HG03139 (cell line): Measurements from ENCODE around the gene CNTN4.

ENCODE experiments used
- ATAC-seq: cut with Tn5 transposase; IDR thresholded peaks from one replicate; pipeline ENCODE4 v1.9.1; 2021; ENCODE audit not compliant: unreplicated experiment

CNTN4 gene

DNA sequence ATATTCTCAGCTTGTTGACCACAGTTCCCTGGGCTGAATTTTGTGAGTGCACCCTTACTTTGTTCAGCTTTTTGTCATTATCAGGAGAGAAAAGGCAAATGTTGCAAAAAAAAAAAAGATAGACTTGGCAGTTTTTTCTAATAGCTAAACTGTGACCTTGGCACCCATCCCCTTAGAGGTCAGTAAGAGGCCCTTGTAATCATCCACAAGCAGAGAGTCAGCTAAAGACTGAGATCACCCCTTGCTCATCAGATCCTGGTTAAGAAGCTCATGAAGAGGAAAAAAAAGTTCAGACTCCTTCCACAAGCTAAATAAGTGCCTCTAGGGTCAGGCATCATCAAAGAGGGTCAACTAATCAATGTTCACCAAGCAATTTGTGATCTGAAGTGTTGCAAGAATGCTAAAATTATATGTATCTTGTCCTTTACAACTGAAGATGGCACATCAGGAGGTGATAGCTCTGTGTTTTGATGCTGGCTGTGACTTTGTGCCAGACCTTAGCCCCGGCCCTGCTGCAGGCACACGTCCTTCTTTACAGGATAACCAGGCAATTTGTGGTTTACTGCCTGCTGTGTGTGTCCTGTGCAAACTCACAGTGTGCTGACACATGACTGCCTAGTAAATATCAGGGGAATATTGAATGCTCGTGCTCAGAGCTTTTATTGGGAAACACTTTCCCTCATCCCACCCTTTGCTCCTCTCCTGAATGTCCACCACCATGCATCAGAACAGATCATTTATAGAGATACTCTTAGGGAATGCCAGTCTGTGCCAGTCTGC, 748.6 kb downstream of the CNTN4 start:
- no peak for ATAC-seq

DNA sequence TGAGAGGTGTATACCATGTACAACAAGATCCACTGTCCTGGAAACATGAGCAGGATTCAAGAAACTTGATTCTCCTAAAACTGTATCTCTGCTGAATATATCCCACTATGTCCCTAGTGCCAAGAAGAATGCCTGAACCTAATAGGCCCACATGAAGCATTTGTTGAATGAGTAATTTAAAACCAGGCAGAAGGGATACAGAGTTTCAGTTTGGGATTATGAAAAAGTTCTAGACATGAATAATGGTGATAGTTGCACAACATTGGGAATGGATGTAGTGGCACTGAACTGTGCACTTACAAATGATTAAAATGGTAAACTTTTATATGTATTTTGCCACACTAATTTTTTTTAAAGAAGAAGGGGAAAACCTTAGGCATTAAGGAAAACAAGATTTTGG, 750.4 kb downstream of the CNTN4 start:
- no peak for ATAC-seq

DNA sequence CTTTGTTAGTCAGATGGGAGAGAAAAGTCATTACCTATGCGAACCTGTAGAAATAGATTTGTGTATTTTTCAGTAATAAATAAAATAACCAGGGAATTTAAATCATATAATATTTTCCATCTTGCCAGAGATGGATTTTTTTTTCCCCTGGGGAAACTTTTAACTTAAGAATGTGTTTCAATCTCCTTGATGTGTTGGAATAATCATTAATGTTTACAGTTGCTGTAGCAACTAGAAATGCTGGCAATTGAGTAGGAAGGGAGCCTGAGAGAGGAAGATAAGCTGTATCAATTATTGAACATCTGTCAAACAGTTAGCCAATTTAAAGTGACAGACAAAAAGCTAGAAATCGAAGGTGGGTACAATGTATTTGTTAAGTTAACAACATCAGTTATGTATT, 752.0 kb downstream of the CNTN4 start:
- no peak for ATAC-seq

DNA sequence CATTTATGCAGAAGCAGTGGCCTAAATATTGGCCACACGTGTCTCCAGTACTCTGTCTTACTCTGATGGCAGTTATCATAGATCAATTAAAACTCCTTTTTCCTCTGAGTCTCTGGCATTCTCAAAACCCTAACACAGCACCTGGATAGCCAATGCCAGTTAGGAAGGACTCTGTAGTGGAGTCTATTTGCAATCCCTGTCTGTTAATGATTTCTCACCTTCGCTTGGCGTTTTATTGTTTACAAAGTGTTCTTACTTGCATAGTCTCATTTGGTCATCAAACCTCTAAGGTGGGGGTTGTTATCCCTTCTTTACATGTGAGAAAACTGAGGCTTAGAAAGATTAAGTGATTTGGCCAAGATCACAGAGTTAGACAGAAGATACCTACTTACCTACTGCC, 752.7 kb downstream of the CNTN4 start:
- no peak for ATAC-seq

DNA sequence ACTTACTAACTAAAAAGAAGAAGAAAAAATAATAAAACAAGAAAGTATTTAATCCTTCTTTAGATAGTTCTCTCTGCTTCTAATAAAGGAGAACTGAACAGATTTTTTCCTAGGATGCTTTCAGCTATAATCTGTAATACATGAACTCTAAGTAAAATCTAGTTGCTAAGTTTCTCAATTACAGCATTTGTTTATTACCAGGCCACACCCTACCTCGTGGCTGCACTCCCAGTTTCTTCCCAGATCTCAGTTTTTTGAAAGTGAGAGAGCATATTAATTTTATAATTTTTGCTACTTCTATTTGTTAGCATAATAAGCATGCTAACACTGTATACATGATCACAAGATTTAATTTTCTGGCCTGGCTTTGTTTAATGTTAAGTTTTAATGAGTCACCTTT, 753.2 kb downstream of the CNTN4 start:
- no peak for ATAC-seq

DNA sequence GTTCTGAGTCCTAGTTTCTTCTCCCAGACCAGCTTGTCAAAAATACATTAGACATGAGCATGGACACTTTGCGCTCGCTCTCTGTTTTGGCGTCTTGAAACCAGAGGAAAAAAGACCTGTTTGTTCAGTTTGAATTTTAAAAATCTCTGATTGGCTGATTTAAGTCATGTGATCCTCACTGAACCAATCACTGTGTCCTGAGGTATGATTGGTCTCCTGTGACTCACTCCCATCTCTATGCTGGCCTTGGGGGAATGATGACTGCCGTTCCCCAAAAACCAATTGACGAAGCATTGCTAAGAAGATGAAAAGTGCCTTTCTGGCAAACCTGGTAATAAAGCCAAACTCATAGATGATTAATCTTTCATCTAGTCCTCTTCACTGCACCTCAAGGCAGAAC, 755.0 kb downstream of the CNTN4 start:
- ATAC-seq = no peak

DNA sequence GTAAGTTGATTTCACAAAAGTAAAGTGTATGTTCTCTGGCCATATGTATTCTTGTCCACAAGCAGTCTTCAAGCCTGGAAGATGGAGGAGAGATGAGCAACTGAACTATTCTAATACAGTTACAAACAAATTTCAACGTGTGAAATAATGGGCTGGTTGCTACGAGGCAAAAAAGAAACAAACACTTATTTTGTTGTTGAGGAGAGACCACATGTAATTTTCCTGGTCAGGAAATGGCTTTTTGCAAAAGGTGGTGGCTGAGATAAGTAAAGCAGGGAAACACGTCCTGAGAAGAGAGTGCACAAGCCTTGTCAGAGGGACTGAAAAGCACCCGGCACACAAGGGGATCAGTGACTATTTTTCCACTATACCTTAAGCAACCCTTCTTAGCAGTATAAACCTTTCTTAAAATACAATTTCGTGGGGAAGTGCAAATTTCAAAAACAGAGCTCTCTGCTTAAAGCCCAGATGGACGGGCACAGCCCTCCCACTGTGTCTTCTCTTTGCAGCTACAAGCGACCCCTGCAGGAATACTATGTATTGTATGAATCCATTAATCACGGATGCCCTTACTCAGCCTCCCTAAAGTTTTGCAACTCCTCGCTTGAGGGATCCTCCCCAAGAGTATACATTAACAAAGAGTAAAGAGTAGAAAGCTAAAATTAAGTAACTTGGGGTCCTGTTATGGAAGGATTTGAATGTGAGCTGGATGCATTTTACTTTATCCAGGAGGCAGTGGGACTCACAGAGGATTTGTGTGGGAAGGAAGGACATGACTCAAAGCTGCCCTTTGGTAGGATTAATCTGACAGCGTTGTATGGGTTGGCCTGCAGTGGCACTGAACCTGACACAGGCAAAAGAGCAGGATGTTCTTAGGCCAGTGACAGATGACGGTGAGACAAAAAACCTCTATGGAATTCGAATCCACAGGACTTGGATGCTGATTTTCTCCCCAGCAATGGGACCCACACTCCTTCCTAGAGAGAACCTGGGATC, 757.8 kb downstream of the CNTN4 start:
- ATAC-seq = no peak

DNA sequence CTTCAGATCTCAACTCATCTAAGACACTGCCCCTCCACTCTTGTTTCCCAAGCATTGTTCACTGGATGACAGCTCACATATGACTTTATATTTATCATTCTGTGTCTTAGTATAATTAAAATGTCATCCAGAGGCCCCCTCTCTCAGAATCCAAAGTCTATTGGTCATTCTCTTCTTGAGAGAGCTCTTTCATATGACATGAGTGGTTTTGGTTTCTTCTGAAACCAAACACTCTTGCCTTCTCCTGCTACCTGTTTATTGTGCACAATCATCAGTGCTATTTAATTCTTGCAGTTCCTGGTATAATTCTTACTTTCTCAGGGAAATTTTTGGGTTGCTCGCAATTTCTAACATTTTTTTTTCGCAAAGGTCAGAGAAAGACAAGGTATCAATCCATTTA, 762.0 kb downstream of the CNTN4 start:
- ATAC-seq = no peak

DNA sequence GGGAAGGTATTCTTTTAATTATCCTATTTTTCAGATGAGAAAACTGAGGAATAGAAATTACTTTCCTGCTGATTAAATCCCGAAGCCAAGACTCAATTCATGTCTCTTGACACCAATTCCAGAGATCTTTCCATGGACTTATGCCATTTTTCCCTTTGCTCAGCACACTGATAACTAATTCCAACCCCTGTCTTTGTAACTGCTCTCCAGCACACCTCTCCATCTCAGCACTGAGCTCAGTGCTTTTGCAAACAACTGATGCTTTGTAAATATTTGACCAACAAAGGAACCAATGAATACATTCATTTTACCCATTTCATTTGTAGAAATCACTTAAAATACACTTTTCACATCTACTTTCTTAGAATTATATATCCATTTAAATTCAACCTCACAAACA, 762.5 kb downstream of the CNTN4 start:
- no peak for ATAC-seq

DNA sequence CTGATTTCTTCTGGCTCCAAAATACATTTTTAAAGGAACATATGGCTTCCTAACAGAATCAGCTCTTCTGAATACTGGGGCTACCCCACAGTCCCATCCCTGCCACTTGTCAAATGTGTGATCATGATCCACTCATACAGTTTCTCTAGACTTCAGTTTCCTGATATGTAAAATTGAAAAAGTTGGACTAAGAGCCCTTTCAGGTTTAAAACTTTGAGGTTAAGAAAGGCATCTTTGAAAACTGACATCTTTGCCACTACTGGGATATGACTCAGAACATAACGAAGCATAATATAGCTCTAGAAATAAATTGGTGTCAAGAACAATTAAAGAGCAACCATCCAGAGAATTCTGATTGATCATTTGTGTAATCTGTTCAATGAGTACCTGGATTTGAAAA, 763.3 kb downstream of the CNTN4 start:
- no peak for ATAC-seq

DNA sequence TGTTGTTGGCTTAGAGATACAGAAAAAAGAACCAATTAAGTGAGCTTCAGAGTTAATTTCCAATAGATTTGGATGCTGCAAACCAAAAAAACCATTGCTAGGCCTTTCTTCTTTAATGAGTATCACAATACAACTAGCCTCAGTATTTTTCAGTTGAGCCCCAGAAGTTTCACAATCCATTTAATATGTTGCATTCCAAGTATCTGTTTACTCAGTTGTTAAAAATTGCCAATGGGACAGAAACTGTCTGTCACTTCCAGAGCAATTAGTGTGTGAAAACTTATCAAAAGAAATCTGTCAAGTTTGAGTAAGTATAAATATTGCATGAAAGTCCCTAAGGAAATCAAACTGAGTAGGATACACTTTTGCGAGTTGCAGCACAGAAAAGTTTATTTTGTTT, 763.7 kb downstream of the CNTN4 start:
- no peak for ATAC-seq

DNA sequence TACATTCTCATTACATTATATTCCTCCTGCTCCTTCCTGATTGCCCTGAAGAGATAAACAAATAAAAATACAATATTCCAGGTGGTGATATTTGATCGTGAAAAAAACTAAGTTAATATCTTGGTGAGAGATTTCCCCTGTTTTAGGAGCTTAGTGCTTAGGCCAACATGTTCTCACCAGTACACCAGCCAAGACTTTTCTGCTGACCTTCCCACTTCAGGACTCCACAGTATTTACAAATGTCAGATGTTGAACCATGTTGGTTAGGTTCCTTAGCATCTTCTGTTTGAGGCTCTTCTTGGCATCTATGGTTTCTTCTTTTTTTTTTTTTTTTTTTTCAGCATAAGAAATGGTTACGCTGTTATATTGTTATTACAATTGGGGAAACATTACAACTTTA, 764.5 kb downstream of the CNTN4 start:
- no peak for ATAC-seq

DNA sequence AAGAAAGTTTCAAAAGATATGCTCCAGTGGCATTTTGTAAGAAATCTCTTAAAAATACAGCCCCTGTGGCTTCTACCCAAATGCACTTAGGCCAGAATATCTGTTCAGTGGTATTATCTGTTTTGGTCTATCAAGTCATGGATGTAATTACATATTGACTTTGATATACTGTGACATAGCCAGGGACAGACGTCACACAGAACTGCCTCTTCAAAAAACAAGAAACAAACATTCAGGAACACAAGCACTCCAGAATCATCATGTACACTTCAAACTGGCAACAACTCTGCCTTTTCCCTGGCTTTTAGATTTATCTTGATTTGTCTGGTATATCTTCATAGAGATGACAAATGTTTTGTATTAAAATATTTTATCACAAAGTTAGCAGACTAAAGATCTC, 771.2 kb downstream of the CNTN4 start:
- ATAC-seq = no peak

DNA sequence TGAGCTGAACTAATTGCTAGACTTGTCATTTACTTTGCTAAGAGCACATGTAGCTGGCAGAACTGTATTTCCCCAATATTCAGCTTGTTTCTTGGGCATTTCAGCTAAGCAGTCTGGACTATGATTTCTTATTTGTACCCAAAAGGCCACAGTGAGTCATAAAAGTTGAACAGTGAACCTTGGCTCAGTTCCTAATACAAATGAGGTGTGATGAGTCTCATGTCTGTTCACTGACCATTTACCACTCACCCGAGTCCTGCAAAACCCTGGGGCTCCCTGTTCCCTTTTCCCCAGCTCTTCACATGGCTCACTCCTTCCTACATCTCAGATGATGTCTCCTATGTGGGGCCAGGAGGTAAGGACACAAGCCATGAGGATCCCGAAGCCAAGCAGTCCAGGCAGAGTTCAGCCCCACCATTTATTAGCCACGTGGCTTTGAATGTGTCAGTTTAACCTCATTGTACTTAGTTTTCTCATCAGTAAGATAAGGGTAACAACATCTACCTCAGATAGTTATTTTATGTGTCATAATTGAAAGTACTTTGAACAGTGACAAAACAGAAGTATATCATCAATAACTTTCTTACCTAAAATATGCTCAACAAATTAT, 772.2 kb downstream of the CNTN4 start:
- ATAC-seq = no peak

DNA sequence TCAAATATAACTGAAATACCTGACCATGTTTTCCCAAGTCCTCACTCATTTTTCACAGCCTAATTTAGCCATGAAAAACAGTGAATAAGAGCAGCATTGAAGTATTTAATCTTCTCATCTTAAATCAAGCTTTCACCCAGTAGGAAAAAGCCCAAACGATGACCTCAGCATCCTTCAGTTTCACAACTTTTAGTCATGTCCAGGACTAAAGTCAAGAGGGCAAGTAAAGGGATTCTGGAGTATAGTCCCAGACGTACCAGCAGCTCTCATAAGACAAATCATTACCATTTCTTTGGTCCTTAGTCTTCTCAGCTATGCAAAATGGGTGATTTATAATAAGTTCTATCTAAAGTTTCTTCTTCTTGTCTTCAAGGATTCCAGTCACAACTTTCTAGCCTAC, 774.2 kb downstream of the CNTN4 start:
- ATAC-seq = no peak

DNA sequence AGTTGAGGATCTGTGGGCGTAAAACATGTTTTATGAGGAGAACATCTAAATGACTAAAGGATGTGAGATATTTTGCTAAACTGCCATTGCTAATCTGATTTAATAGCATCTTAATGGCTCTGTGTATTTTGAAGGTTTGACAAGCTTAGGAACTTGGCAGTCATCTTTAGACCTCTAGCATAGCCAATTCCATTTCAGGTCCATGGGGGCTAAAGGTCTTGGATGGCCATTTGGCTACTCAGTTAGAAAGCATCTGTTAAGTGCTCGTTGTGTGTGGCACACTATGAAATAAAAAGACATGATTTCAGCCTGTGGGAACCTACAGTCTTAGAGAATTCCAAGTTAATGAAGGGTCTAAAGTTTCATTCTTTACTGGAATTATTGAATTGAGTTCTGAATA, 775.3 kb downstream of the CNTN4 start:
- ATAC-seq = no peak

DNA sequence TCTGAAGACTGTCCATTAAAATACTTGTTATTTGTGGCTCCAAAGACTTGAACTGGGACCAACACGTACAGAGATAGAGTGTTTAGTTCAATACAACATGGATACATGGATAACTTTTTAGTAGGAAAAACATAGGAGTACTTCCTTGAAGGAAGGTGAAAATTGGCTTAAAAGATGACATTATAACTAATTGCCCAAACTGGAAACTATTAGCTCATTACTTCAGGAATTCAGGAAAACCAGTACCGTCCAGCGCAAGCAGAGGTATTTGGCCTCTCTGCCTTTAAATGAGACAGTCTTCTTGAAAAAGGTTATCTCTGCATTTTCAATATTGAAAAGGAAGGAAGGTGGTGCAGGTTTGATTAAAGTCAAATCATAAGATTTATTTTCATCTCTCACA, 777.0 kb downstream of the CNTN4 start:
- ATAC-seq = no peak

DNA sequence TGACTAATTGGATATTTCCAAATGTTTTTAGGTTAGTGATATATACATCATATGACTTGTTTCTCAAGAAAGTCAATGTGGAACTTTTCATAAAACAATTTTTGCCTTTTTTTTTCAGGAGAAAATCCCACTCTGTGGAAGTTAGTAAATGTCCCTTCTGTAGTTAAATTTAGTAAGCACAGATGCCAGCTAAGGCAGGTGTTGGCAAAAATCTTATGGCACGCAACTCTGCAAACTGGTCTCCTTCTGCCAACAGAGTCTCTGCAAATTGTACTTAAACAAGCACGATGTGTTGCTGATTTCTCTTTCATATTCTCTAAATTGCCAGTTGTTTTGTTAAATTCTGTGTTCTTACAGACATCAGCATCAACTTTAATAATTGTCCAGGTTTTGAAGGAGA, 777.7 kb downstream of the CNTN4 start:
- no peak for ATAC-seq

DNA sequence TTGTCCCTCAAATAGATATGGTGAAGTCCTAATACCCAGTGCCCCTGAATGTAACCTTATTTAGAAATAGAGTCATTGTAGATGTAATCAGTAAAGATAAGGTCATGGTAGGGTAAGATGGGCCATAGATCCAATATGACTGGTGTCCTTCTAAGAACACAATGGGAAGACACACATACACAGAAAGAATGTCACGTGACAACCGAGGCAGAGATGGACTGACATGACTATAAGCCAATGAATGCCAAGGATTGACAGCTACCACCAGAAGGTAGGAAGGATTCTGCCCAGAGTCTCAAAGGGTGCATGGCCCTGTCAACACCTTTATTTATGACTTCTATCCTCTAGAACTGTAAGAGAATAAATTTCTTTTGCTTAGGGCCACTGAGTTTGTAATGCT, 780.4 kb downstream of the CNTN4 start:
- ATAC-seq = no peak

DNA sequence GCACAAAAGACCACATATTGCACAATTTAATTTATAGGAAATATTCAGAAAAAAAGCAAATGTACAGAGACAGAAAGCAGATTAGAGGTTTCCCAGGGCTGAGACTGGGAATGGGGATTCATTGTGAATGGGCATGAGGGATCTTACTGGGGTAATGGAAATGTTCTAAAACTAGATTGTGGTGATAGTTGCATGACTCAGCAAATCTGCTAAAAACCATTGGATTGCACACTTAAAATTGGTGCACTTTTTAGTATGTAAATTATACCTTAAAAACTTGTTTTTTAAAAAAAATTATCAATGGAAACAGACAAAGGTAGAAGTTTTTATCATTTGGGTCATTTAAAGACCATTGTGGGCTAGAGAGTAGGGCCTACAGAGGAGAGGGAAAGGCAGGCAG, 780.9 kb downstream of the CNTN4 start:
- ATAC-seq = no peak

DNA sequence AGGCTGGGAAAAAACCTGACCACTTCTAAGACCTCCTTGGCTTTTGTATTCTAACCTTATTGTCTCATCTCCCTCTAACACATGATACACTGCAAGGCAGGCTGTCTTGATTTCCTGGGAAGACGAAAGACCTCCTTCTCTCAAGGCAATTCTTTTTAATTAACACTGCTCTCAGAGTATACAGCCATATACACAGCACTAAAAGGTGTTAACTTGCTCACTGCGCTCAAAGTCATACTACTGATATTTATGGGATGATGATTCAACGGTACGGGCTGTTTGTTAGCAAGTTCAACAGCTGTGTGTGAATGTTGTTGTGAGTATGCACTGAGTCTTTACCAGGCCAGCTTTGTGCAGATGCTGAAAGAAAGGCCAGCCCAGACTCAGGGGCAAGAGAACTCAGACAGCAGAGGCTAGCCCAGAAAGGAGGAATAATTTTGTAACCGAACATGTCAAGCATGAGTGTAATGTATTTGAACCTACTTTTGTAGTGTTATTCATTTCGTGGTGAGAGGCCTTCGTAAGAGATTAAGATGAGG, 781.6 kb downstream of the CNTN4 start:
- no peak for ATAC-seq

DNA sequence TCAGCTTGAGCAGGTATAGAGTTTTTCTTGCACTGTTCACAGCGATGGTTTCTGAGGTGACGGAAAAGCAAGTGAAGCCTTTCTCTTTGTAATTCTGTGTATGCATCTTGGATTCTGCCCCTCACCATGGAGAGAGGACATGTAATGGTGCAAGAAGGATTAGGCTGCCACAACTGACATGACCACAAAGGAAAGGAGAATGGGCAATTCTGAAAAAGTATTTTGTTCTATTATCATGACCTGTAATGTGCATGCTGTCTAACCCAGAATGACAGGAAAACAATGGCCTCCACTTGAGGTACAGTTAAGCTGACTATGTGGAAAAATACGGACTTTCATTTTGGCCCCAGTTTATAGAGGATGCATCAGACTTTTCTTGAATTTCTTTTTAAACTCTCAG, 784.6 kb downstream of the CNTN4 start:
- no peak for ATAC-seq
